Duodenal mucosa (tissue), 2 donors: ENCODE data around the gene MAP3K20.
"Not testable (repeated sequence)": the region's sequence is repeated elsewhere in the genome, so short reads cannot be mapped to it uniquely, and the experiment has no call there.

Experiments used
- H3K27ac ChIP-seq: one replicate; pipeline ENCODE4 v1.7.0; 2013; ENCODE audit warnings: low read depth, low read length
- H3K27me3 ChIP-seq, 2 donors: one replicate each; pipeline ENCODE4 v1.7.0; 2013; ENCODE audit warnings: low read length in 2 of 2, control low read depth in 1 of 2; ENCODE audit not compliant: insufficient read depth in 2 of 2, control insufficient read depth in 1 of 2
- H3K36me3 ChIP-seq, 2 donors: one replicate each; pipeline ENCODE4 v1.7.0; 2013; ENCODE audit warnings: low read length in 2 of 2, control low read depth in 1 of 2; ENCODE audit not compliant: insufficient read depth in 2 of 2, control insufficient read depth in 1 of 2
- H3K4me1 ChIP-seq, 2 donors: one replicate each; pipeline ENCODE4 v1.7.0; 2013; ENCODE audit warnings: low read length in 2 of 2, control low read depth in 1 of 2; ENCODE audit not compliant: insufficient read depth in 2 of 2, control insufficient read depth in 1 of 2
- H3K4me3 ChIP-seq, 2 donors: one replicate each; pipeline ENCODE4 v1.7.0; 2013; ENCODE audit warnings: low read length in 2 of 2, low read depth in 1 of 2
- H3K9ac ChIP-seq, 2 donors: one replicate each; pipeline ENCODE4 v1.7.0; 2013; ENCODE audit warnings: low read length in 2 of 2, low read depth in 1 of 2
- H3K9me3 ChIP-seq, 2 donors: one replicate each; pipeline ENCODE4 v1.7.0; 2013; ENCODE audit warnings: low read length in 2 of 2, control low read depth in 1 of 2; ENCODE audit not compliant: control insufficient read depth in 1 of 2

Gene MAP3K20

GRCh38 chr2:173171924-173172643 lies 96.4 kb downstream of the MAP3K20 start:
- Histone ChIP-seq H3K9ac (no peak overlapping the region), H3K27me3 (no peaks in the 10 kb centered on the region), H3K36me3 (no peaks in the 10 kb centered on the region), H3K4me1 (no peaks in the 10 kb centered on the region), H3K27ac (no peak overlapping the region), H3K4me3 (no peak overlapping the region), H3K9me3 (no peaks in the 10 kb centered on the region)

GRCh38 chr2:173174339-173174738 lies 98.7 kb downstream of the MAP3K20 start:
- H3K9me3 ChIP-seq, H3K9ac ChIP-seq, H3K27ac ChIP-seq, H3K27me3 ChIP-seq, H3K36me3 ChIP-seq, H3K4me1 ChIP-seq, H3K4me3 ChIP-seq: not testable (repeated sequence)

GRCh38 chr2:173175222-173175621 lies 99.6 kb downstream of the MAP3K20 start:
- Histone ChIP-seq H3K9ac (no peak overlapping the region), H3K4me3 (no peak overlapping the region), H3K4me1 (no peaks in the 10 kb centered on the region), H3K9me3 (no peaks in the 10 kb centered on the region), H3K36me3 (no peaks in the 10 kb centered on the region), H3K27me3 (no peaks in the 10 kb centered on the region), H3K27ac (no peak overlapping the region)

GRCh38 chr2:173181982-173182381 lies 106.3 kb downstream of the MAP3K20 start:
- Histone ChIP-seq H3K27ac (no peak overlapping the region), H3K4me1 (no peaks in the 10 kb centered on the region), H3K27me3 (no peaks in the 10 kb centered on the region), H3K36me3 (no peaks in the 10 kb centered on the region), H3K4me3 (no peak overlapping the region), H3K9me3 (peaks cover 0 to 3% of the 10 kb centered on the region in 2 donors), H3K9ac (no peak overlapping the region)

GRCh38 chr2:173184031-173185004 lies 108.7 kb downstream of the MAP3K20 start:
- H3K4me1 ChIP-seq: peaks cover 0 to 8% of the 10 kb centered on the region in 2 donors
- peaks cover 0 to 3% of the 10 kb centered on the region in 2 donors for H3K9me3 ChIP-seq

GRCh38 chr2:173185437-173185836 lies 109.8 kb downstream of the MAP3K20 start:
- Histone ChIP-seq H3K27me3 (no peaks in the 10 kb centered on the region), H3K9me3 (peaks cover 0 to 3% of the 10 kb centered on the region in 2 donors), H3K9ac (no peak overlapping the region), H3K27ac (no peak overlapping the region), H3K36me3 (peaks cover 0 to 4% of the 10 kb centered on the region in 2 donors), H3K4me1 (peaks cover 0 to 8% of the 10 kb centered on the region in 2 donors), H3K4me3 (no peak overlapping the region)

More at GRCh38 chr2:173184031-173185004, 108.7 kb downstream of the MAP3K20 start:
- no peaks in the 10 kb centered on the region for H3K36me3 ChIP-seq
- H3K9ac ChIP-seq: no peak overlapping the region
- H3K4me3 ChIP-seq: no peak overlapping the region
- H3K27ac ChIP-seq: no peak overlapping the region
- H3K27me3 ChIP-seq: no peaks in the 10 kb centered on the region

- Histone ChIP-seq H3K36me3 (peaks cover 0 to 4% of the 10 kb centered on the region in 2 donors), H3K27ac (no peak overlapping the region), H3K27me3 (no peaks in the 10 kb centered on the region), H3K4me3 (no peak overlapping the region), H3K9ac (no peak overlapping the region), H3K9me3 (no peaks in the 10 kb centered on the region), H3K4me1 (peaks cover 0 to 8% of the 10 kb centered on the region in 2 donors)
Observed at GRCh38 chr2:173187941-173188788, 112.5 kb downstream of the MAP3K20 start.

GRCh38 chr2:173191601-173192000 lies 116.0 kb downstream of the MAP3K20 start:
- H3K9me3 ChIP-seq: no peaks in the 10 kb centered on the region
- H3K27ac ChIP-seq: no peak overlapping the region
- H3K9ac ChIP-seq: no peak overlapping the region
- peaks cover 0 to 8% of the 10 kb centered on the region in 2 donors for H3K4me1 ChIP-seq
- no peak overlapping the region for H3K4me3 ChIP-seq
- H3K27me3 ChIP-seq: no peaks in the 10 kb centered on the region
- peaks cover 0 to 4% of the 10 kb centered on the region in 2 donors for H3K36me3 ChIP-seq

- peaks cover 0 to 4% of the 10 kb centered on the region in 2 donors for H3K36me3 ChIP-seq
- H3K9ac ChIP-seq: no peak overlapping the region
- no peak overlapping the region for H3K4me3 ChIP-seq
- no peaks in the 10 kb centered on the region for H3K27me3 ChIP-seq
- peaks cover 0 to 8% of the 10 kb centered on the region in 2 donors for H3K4me1 ChIP-seq
- no peaks in the 10 kb centered on the region for H3K9me3 ChIP-seq
- H3K27ac ChIP-seq: no peak overlapping the region
Observed at GRCh38 chr2:173192071-173192470, 116.4 kb downstream of the MAP3K20 start.
